Natural killer cell treated with Interleukin-12 subunit alpha and Interleukin-12 subunit beta and Interleukin-15 and Interleukin-18, amount 100 ng/mL, for 72 hours (primary cell): ENCODE measurements around the gene GLRX3. TPM values are rescaled to one million over a fixed set of nuclear protein-coding genes. Genes with fewer than 3 reads are reported as not detected.
A peak's percentile ranks its signal among the peaks of the same experiment; 100 is the strongest.

Source experiments
- ATAC-seq, 2 donors: fragments of 150-1000 bp; cut with Tn5 transposase in 1 of 2; sonication (Bioruptor Pico), chemical (Tn5 transposase) in 1 of 2; 2 replicates each; pipeline ENCODE4 v1.10.0; 2021
- DNase-seq: peaks from one replicate; pipeline ENCODE4 v3.0.0; 2022; ENCODE audit warnings: low spot score
- H3K27ac Mint-ChIP-seq, 2 donors: 1 replicate in 1 of 2; 2 replicates in 1 of 2; pipeline ENCODE4 v1.8.0; 2022; ENCODE audit warnings: mixed read lengths in 2 of 2, mild to moderate bottlenecking in 1 of 2, moderate library complexity in 1 of 2
- H3K27me3 Mint-ChIP-seq, 2 donors: 1 replicate in 1 of 2; 2 replicates in 1 of 2; pipeline ENCODE4 v1.8.0; 2022; ENCODE audit warnings: mixed read lengths in 2 of 2
- H3K36me3 Mint-ChIP-seq: one replicate; pipeline ENCODE4 v1.8.0; 2022; ENCODE audit warnings: mixed read lengths
- H3K4me1 Mint-ChIP-seq, 2 donors: 1 replicate in 1 of 2; 2 replicates in 1 of 2; pipeline ENCODE4 v1.8.0; 2022; ENCODE audit warnings: low read depth in 2 of 2, mixed read lengths in 2 of 2, mild to moderate bottlenecking in 1 of 2
- H3K4me3 Mint-ChIP-seq: one replicate; pipeline ENCODE4 v1.8.0; 2022; ENCODE audit warnings: mixed read lengths
- H3K9me3 Mint-ChIP-seq: 2 replicates; pipeline ENCODE4 v1.8.0; 2022; ENCODE audit warnings: mixed read lengths
- total RNA-seq, 2 donors: library from RNA; stranded (reverse); gene quantifications; one replicate each; pipeline ENCODE4 v1.2.3, GENCODE V29; 2022

The GLRX3 gene
- total RNA-seq, 2 donors from 2014 or later = 95.0 to 103 TPM

DNA sequence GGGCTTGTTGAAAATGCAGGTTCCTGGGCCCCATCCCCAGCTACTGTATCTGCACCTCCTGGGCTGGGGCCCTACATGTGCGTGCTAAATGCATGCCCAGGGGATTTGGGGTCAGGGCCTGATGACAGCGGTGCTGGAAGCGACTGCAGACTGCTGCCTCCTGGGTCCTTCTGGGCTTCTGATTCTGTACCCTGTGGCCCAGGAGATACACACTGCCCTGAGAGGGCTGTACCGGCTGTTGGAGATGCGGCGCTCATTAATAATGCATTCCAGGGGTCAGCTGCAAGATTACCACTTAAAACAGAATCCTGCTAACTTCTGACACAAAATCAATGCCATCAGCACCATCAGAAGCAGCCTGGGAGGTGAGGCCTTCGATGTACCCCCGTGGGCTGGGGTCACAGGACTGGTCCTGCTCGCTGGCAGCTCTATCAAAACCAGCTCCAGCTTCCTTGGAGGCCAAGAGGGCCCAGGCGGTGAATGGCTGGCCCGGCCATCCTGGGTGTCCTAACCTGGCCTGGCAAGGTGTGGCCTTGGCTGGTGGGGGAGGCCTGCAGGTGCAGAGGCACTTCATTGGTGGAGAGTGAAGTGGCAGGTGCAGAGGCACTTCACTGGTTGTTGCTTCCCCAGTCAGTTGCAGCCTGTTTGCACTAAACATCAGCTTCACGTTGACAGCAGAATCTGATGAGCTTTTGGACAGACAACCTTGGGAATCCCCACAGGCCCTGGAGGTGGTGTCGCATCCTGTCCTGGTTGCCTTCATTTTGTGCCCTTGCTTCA is 79.2 kb downstream of the GLRX3 start:
- Mint-ChIP-seq H3K27ac (no peak overlapping the region), H3K27me3 (no peaks in the 10 kb centered on the region), H3K36me3 (no peaks in the 10 kb centered on the region), H3K4me1 (no peaks in the 10 kb centered on the region), H3K9me3 (no peaks in the 10 kb centered on the region), H3K4me3 (no peak overlapping the region)
- ATAC-seq (no peak), DNase-seq (no peak)

DNA sequence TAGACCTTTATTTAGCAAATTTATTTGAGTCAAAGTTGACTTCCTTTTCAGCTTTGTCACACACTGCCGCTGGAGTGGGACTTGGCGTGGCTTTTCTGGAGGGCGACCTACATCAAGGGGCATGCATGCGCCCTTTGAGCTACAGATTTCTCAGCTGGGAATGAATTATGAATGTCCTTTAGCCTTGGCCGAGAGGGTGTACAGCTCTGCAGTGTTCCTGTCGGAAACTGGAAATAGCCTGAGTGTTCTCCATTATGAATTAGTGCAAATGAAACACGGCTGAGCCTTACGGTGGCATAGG is 79.7 kb downstream of the GLRX3 start:
- H3K4me1 Mint-ChIP-seq = no peaks in the 10 kb centered on the region
- H3K4me3 Mint-ChIP-seq = no peak overlapping the region
- no peak for DNase-seq
- ATAC-seq = no peak
- no peaks in the 10 kb centered on the region for H3K9me3 Mint-ChIP-seq
- no peaks in the 10 kb centered on the region for H3K36me3 Mint-ChIP-seq
- no peak overlapping the region for H3K27ac Mint-ChIP-seq
- H3K27me3 Mint-ChIP-seq = no peaks in the 10 kb centered on the region

DNA sequence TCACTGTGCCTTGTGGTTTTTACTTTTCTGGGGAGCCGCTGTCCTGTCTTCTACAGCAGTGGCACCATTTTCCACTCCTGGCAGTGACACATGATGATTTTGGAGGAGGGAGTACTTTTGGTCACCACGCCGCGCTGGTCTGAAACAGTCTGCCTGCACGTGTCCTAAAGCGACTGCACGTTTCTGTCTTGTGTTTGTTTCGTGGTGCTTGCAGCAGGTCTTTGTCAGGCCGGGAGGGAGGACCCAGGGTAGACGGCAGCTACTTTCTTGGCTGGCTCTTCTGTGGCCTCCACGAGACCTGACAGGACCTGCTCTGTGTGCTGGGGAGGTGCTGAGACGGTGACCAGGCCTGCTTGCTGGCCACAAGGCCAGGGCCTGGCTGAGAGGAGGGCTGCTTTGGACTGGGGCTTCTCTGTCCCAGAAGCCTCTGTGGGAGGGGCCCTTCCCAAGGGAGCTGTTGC is 82.0 kb downstream of the GLRX3 start:
- no peaks in the 10 kb centered on the region for H3K9me3 Mint-ChIP-seq
- ATAC-seq (no peak), DNase-seq (no peak)
- no peaks in the 10 kb centered on the region for H3K36me3 Mint-ChIP-seq
- no peaks in the 10 kb centered on the region for H3K4me1 Mint-ChIP-seq
- H3K27ac Mint-ChIP-seq = no peak overlapping the region
- peaks cover 0 to 2% of the 10 kb centered on the region in 2 donors for H3K27me3 Mint-ChIP-seq
- H3K4me3 Mint-ChIP-seq = no peak overlapping the region

- Mint-ChIP-seq H3K36me3 (no peaks in the 10 kb centered on the region), H3K4me3 (no peak overlapping the region), H3K9me3 (no peaks in the 10 kb centered on the region), H3K4me1 (no peaks in the 10 kb centered on the region), H3K27ac (no peak overlapping the region), H3K27me3 (peaks cover 0 to 2% of the 10 kb centered on the region in 2 donors)
- DNase-seq = no peak
- ATAC-seq = no peak
Measured at GRCh38 chr10:130218936-130219335, 82.7 kb downstream of the GLRX3 start.

GRCh38 chr10:130220251-130221185 is 84.3 kb downstream of the GLRX3 start:
- H3K4me3 Mint-ChIP-seq = no peak overlapping the region
- ATAC-seq (no peak), DNase-seq (peak; percentile 22)
- H3K27me3 Mint-ChIP-seq = peaks cover 2 to 8% of the 10 kb centered on the region in 2 donors
- H3K4me1 Mint-ChIP-seq = no peaks in the 10 kb centered on the region
- H3K36me3 Mint-ChIP-seq = no peaks in the 10 kb centered on the region
- H3K27ac Mint-ChIP-seq = no peak overlapping the region
- no peaks in the 10 kb centered on the region for H3K9me3 Mint-ChIP-seq

- no peak overlapping the region for H3K27ac Mint-ChIP-seq
- H3K4me1 Mint-ChIP-seq = no peaks in the 10 kb centered on the region
- peak in 1 of 2 donors; percentile 18 for ATAC-seq
- H3K27me3 Mint-ChIP-seq = peaks cover 5 to 8% of the 10 kb centered on the region in 2 donors
- no peaks in the 10 kb centered on the region for H3K36me3 Mint-ChIP-seq
- peak; percentile 54 for DNase-seq
- H3K4me3 Mint-ChIP-seq = no peak overlapping the region
- no peaks in the 10 kb centered on the region for H3K9me3 Mint-ChIP-seq
Measured at GRCh38 chr10:130221456-130222375, 85.5 kb downstream of the GLRX3 start.

DNA sequence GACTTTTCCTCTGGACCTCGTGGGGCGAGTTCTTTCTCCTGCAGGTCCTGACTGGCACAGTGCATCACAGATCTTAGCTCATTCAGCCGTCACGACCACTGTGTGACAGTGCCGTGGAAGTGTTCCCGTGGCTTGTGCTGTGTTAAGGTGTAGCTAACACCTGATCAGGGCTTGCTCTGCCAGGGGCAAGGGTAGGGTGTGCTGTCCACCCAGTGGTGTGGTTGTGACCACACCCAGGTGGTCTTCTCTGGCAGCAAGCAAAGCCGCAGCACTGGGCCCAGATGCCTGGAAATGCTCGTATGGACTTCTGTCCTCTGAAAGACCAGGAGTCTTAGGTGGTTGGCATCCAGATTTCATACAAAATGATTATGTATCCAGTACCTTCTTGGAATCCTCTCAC is 86.2 kb downstream of the GLRX3 start:
- DNase-seq (no peak), ATAC-seq (no peak)
- Mint-ChIP-seq H3K27me3 (peaks cover 8% of the 10 kb centered on the region in 2 donors), H3K4me1 (no peaks in the 10 kb centered on the region), H3K36me3 (no peaks in the 10 kb centered on the region), H3K9me3 (no peaks in the 10 kb centered on the region), H3K4me3 (no peak overlapping the region), H3K27ac (no peak overlapping the region)

DNA sequence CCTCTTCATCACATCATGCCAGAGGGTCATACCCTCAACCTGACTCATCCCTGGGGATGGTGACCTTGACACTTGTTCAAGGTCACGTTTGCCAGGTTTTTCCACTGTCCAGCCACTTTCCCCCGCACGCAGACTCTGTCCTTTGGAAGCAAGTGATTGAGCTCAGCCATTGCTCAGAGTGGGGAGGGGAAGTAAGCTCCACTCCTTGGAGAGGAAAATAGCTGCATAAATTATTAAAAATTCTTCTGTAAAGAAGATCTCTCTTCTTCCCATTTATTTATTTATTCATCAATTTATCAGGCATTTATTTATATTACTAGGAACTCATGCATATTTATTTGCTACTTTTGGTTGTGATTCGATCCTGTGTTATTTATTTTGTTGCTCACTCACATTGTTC is 88.0 kb downstream of the GLRX3 start:
- Mint-ChIP-seq H3K36me3 (no peaks in the 10 kb centered on the region), H3K27me3 (peaks cover 8 to 10% of the 10 kb centered on the region in 2 donors), H3K27ac (no peak overlapping the region), H3K4me3 (no peak overlapping the region), H3K9me3 (no peaks in the 10 kb centered on the region), H3K4me1 (no peaks in the 10 kb centered on the region)
- DNase-seq (no peak), ATAC-seq (no peak)

GRCh38 chr10:130226012-130226411 is 89.8 kb downstream of the GLRX3 start:
- H3K4me1 Mint-ChIP-seq = no peaks in the 10 kb centered on the region
- H3K36me3 Mint-ChIP-seq = no peaks in the 10 kb centered on the region
- no peak overlapping the region for H3K27ac Mint-ChIP-seq
- peaks cover 8 to 10% of the 10 kb centered on the region in 2 donors for H3K27me3 Mint-ChIP-seq
- H3K9me3 Mint-ChIP-seq = no peaks in the 10 kb centered on the region
- DNase-seq (no peak), ATAC-seq (no peak)
- H3K4me3 Mint-ChIP-seq = no peak overlapping the region

- no peaks in the 10 kb centered on the region for H3K36me3 Mint-ChIP-seq
- ATAC-seq (no peak), DNase-seq (no peak)
- H3K27me3 Mint-ChIP-seq = peaks cover 7 to 8% of the 10 kb centered on the region in 2 donors
- no peaks in the 10 kb centered on the region for H3K4me1 Mint-ChIP-seq
- H3K4me3 Mint-ChIP-seq = no peak overlapping the region
- H3K9me3 Mint-ChIP-seq = no peaks in the 10 kb centered on the region
- no peak overlapping the region for H3K27ac Mint-ChIP-seq
Measured at GRCh38 chr10:130227883-130228282, 91.7 kb downstream of the GLRX3 start.

Other genes starting within 250 kb of the GLRX3 start
- gene EBF3, start 172.1 kb upstream of the GLRX3 start, total RNA-seq = not detected
- 1 to 10 TPM; 2.4 to 2.9 TPM for gene C10orf143, start 25.6 kb upstream of the GLRX3 start, total RNA-seq